ENCODE measurements around the gene HPS6.
"Not testable (repeated sequence)": the region's sequence is repeated elsewhere in the genome, so short reads cannot be mapped to it uniquely, and the experiment has no call there.

The HPS6 gene

DNA sequence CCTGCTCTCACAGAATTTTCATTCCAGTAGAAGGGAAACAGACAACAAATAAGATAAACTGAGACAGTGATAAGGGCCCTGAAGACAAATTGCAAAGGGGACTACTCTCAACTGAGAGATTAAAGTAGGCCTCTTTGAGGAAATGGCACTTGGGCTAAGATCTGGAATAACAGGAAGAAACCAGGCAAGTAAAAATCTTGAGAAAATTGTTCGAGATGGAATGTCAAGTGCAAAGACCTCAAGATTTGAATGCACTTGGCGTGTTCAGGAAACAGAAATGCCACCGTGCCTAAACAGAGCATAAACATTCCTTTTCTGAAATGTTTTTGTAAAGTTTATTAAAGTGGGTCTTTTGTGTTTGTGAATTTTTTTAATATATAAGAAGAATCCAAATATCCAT is 19.9 kb upstream of the HPS6 start:
- H3K27me3 ChIP-seq (replicated peaks; ENCODE audit: control insufficient read depth, insufficient read depth, low read length, poor library complexity, severe bottlenecking): no peaks in the 10 kb centered on the region
- H3K9me3 ChIP-seq (ENCODE audit: control insufficient read depth, low read length): no peaks in the 10 kb centered on the region
- no peaks in the 10 kb centered on the region for H3K36me3 ChIP-seq (ENCODE audit: control insufficient read depth, insufficient read depth, low read length)
- no peak for DNase-seq
- H3K4me1 ChIP-seq (ENCODE audit: control insufficient read depth, insufficient read depth, low read length, poor library complexity, severe bottlenecking): no peaks in the 10 kb centered on the region
- H3K4me3 ChIP-seq (ENCODE audit: insufficient read depth, low read depth, low read length, poor library complexity, severe bottlenecking): no peak overlapping the region
- H3K27ac ChIP-seq (ENCODE audit: insufficient read depth, low read length, poor library complexity, severe bottlenecking): no peak overlapping the region

DNA sequence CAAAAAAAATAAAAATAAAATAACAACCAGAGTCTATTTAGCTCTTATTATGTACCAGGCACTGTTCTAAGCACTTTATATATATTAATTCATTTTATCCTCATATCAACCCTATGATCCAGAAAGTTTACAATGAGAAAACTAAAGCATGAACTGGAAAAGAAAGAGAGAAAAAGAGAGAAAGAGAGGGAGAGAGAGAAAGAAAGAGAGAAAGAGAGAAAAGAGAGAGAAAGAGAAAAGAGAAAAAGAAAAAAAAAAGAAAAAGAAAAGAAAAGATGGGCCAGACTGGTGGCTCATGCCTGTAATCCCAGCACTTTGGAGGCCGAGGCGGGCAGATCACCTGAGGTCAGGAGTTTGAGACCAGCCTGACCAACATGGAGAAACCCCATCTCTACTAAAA is 19.1 kb upstream of the HPS6 start:
- H3K9me3 ChIP-seq (ENCODE audit: control insufficient read depth, low read length): no peaks in the 10 kb centered on the region
- H3K36me3 ChIP-seq (ENCODE audit: control insufficient read depth, insufficient read depth, low read length): no peaks in the 10 kb centered on the region

DNA sequence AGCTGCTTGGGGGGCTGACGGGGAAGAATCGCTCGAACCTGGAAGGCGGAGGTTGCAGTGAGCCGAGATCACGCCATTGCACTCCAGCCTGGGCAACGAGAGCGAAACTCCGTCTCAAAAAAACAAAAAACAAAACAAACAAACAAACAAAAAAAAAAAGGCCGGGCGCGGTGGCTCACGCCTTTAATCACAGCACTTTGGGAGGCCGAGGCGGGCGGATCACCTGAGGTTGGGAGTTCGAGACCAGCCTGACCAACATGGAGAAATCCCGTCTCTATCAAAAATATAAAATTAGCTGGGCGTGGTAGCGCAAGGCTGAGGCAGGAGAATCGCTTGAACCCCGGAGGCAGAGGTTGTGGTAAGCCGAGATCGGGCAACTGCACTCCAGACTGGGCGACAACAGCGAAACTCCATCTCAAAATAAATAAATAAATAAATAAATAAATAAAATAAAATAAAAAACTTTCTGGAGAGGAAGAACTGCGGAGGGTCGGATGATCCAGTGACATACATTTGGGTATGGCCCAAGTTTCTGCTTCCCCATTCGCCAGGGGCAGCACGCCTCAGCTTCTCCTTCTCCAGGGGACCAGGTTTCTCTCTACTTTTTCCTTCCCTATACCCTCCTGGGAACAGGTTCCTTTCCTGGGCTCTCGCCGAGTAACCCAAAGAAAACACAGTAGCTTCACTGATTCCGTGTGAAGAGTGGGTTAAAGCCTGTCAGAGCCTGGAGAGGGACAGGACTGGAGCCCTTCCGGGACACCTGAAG is 10.1 kb upstream of the HPS6 start:
- not testable (repeated sequence) for H3K27me3 ChIP-seq (replicated peaks; ENCODE audit: control insufficient read depth, insufficient read depth, low read length, poor library complexity, severe bottlenecking); H3K36me3 ChIP-seq (ENCODE audit: control insufficient read depth, insufficient read depth, low read length); H3K9me3 ChIP-seq (ENCODE audit: control insufficient read depth, low read length); DNase-seq; H3K4me1 ChIP-seq (ENCODE audit: control insufficient read depth, insufficient read depth, low read length, poor library complexity, severe bottlenecking)
- peak overlapping the region; percentile 85 for H3K4me3 ChIP-seq (ENCODE audit: insufficient read depth, low read depth, low read length, poor library complexity, severe bottlenecking)
- peak overlapping the region; percentile 88 for H3K27ac ChIP-seq (ENCODE audit: insufficient read depth, low read length, poor library complexity, severe bottlenecking)

More for the DNA sequence above, 19.1 kb upstream of the HPS6 start:
- Histone ChIP-seq H3K4me3 (ENCODE audit: insufficient read depth, low read depth, low read length, poor library complexity, severe bottlenecking) (no peak overlapping the region), H3K4me1 (ENCODE audit: control insufficient read depth, insufficient read depth, low read length, poor library complexity, severe bottlenecking) (no peaks in the 10 kb centered on the region), H3K27me3 (replicated peaks; ENCODE audit: control insufficient read depth, insufficient read depth, low read length, poor library complexity, severe bottlenecking) (no peaks in the 10 kb centered on the region), H3K27ac (ENCODE audit: insufficient read depth, low read length, poor library complexity, severe bottlenecking) (no peak overlapping the region)
- no peak for DNase-seq

DNA sequence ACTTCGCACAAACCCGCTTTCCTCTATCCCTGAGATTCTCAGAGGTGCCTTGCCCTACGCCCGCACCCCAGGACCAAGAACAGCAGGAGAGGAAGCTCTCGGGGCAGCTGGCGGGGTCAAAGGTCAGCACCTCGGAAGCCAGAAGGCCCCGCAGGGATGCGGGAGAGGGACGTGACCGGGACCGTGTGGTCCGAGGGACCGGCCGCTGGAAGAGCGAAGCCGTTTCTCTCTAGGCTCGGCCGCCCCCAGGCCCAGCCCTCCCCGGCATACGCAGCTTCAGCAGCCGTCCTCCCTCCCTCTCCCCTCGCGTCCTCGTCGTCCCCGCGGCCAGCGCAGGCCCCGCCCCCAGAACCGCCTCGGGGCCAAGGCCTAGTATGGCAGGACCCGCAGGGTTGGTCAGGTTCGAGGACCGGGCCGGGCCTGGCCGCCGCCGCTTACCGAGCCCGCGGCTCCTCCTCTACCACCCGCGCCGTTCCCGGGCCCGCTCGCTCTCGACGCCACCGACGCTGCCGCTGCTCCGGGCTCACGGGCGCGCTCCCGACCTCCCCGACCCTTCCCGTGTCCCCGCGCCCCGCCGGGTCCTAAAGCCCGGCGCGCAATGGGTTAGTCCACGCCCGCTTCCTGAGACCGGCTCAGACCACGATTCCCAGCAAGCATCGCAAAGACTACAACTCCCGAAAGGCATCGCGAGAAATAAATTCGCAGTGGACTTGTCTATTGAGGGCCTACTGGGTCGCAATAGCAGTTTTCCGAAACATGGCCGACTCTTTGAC is 9.3 kb upstream of the HPS6 start, which contains the start of gene ARMH3:
TSS of gene ARMH3 (minus strand) at position 527 of the 773 bp plus-strand sequence. CDS start 16,059 bp downstream, outside the sequence.
- peak; percentile 71 to 79 (median 79) for DNase-seq
- Histone ChIP-seq H3K9me3 (ENCODE audit: control insufficient read depth, low read length) (no peaks in the 10 kb centered on the region), H3K27me3 (replicated peaks; ENCODE audit: control insufficient read depth, insufficient read depth, low read length, poor library complexity, severe bottlenecking) (no peaks in the 10 kb centered on the region), H3K36me3 (ENCODE audit: control insufficient read depth, insufficient read depth, low read length) (no peaks in the 10 kb centered on the region), H3K4me3 (ENCODE audit: insufficient read depth, low read depth, low read length, poor library complexity, severe bottlenecking) (peak within 1 kb of the TSS; percentile 85), H3K27ac (ENCODE audit: insufficient read depth, low read length, poor library complexity, severe bottlenecking) (peak within 1 kb of the TSS; percentile 88), H3K4me1 (ENCODE audit: control insufficient read depth, insufficient read depth, low read length, poor library complexity, severe bottlenecking) (peaks cover 5% of the 10 kb centered on the region)

DNA sequence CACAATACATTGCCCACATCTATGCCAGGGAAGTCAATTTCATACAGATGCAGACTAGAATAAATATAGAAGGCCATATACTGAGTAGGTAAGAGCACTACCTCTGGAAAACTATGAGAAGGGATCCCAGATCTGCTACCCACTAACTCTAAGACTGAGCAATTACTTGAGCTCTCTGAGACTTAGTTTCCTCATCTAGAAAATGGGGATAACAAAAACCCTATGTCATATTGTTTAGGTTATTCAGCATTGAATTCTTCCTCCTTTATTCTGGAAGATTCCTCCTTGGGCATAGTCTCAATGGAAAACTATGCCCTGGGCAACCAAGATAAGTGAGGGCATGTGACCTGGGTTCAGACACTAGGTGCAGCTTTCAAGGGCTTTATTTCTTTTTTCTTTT is 5.2 kb upstream of the HPS6 start:
- H3K36me3 ChIP-seq (ENCODE audit: control insufficient read depth, insufficient read depth, low read length): no peaks in the 10 kb centered on the region
- no peak overlapping the region for H3K4me3 ChIP-seq (ENCODE audit: insufficient read depth, low read depth, low read length, poor library complexity, severe bottlenecking)
- no peaks in the 10 kb centered on the region for H3K9me3 ChIP-seq (ENCODE audit: control insufficient read depth, low read length)
- DNase-seq: no peak
- H3K27me3 ChIP-seq (replicated peaks; ENCODE audit: control insufficient read depth, insufficient read depth, low read length, poor library complexity, severe bottlenecking): no peaks in the 10 kb centered on the region
- peaks cover 11% of the 10 kb centered on the region for H3K4me1 ChIP-seq (ENCODE audit: control insufficient read depth, insufficient read depth, low read length, poor library complexity, severe bottlenecking)
- no peak overlapping the region for H3K27ac ChIP-seq (ENCODE audit: insufficient read depth, low read length, poor library complexity, severe bottlenecking)

DNA sequence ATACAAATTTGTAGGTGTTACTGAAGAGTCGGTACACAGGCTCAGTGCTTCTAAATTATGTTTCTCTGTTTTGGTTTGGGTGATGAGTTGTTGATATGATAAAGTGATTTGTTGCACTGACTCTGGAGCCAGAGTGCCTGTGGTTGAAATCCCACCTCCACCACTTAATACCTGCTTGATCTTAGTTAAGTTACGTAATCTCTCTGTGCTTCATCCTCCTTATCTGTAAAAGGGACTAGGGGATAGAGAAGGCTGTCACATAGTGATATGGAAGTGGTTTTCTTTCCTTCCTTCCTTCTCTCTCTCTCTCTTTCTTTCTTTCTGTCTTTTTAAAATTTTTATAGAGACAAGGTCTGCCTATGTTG is 664 bp upstream of the HPS6 start:
- DNase-seq: no peak
- H3K27me3 ChIP-seq (replicated peaks; ENCODE audit: control insufficient read depth, insufficient read depth, low read length, poor library complexity, severe bottlenecking): no peaks in the 10 kb centered on the region
- H3K4me3 ChIP-seq (ENCODE audit: insufficient read depth, low read depth, low read length, poor library complexity, severe bottlenecking): peak overlapping the region; percentile 94
- H3K9me3 ChIP-seq (ENCODE audit: control insufficient read depth, low read length): no peaks in the 10 kb centered on the region
- peaks cover 13% of the 10 kb centered on the region for H3K36me3 ChIP-seq (ENCODE audit: control insufficient read depth, insufficient read depth, low read length)
- peaks cover 20% of the 10 kb centered on the region for H3K4me1 ChIP-seq (ENCODE audit: control insufficient read depth, insufficient read depth, low read length, poor library complexity, severe bottlenecking)
- H3K27ac ChIP-seq (ENCODE audit: insufficient read depth, low read length, poor library complexity, severe bottlenecking): peak overlapping the region; percentile 84

DNA sequence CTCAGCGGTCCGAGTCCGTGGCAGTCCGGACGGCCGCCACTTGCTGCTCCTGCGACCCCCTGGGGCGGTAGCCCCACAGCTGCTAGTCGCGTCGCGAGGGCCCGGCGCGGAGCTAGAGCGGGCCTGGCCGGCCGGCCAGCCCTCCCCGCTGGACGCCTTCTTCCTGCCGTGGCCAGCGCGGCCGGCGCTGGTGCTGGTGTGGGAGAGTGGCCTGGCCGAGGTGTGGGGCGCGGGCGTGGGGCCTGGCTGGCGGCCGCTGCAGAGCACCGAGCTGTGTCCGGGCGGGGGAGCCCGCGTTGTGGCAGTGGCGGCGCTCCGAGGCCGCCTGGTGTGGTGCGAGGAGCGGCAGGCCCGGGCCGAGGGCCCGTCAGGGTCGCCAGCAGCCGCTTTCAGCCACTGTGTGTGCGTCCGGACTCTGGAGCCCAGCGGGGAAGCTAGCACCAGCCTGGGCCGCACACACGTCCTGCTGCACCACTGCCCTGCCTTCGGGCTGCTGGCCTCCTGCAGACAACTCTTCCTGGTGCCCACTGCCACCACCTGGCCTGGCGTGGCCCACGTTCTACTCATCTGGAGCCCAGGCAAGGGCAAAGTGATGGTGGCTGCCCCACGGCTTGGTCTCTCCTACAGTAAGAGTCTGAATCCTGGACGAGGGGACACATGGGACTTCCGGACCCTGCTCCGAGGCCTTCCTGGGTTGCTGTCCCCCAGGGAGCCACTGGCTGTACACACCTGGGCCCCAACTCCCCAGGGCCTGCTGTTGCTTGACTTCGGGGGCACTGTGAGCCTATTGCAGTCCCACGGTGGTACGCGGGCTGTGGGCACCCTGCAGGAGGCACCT is 631 bp downstream of the HPS6 start:
- no peaks in the 10 kb centered on the region for H3K27me3 ChIP-seq (replicated peaks; ENCODE audit: control insufficient read depth, insufficient read depth, low read length, poor library complexity, severe bottlenecking)
- H3K4me3 ChIP-seq (ENCODE audit: insufficient read depth, low read depth, low read length, poor library complexity, severe bottlenecking): peak overlapping the region; percentile 94
- no peak for DNase-seq
- H3K36me3 ChIP-seq (ENCODE audit: control insufficient read depth, insufficient read depth, low read length): peaks cover 13% of the 10 kb centered on the region
- H3K4me1 ChIP-seq (ENCODE audit: control insufficient read depth, insufficient read depth, low read length, poor library complexity, severe bottlenecking): peaks cover 20% of the 10 kb centered on the region
- H3K9me3 ChIP-seq (ENCODE audit: control insufficient read depth, low read length): no peaks in the 10 kb centered on the region
- H3K27ac ChIP-seq (ENCODE audit: insufficient read depth, low read length, poor library complexity, severe bottlenecking): peak overlapping the region; percentile 84

DNA sequence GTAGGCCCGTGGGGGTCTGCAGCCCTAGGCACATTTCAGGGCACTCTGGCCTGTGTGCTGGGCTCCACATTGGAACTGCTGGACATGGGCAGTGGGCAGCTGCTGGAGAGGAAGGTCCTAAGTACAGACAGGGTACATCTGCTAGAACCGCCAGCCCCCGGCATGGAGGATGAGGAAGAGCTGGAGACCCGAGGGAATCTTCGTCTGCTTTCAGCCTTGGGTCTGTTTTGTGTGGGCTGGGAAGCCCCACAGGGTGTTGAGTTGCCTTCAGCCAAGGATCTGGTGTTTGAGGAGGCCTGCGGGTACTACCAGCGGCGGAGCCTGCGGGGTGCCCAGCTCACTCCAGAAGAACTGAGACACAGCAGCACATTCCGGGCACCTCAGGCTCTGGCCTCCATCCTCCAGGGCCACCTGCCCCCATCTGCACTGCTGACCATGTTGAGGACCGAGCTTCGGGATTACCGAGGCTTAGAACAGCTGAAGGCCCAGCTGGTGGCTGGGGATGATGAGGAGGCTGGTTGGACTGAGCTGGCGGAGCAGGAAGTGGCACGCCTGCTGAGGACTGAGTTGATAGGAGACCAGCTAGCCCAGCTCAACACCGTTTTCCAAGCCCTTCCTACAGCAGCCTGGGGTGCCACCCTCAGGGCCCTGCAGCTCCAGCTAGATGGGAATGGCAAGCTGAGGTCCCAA is 1.4 kb downstream of the HPS6 start:
- Histone ChIP-seq H3K9me3 (ENCODE audit: control insufficient read depth, low read length) (no peaks in the 10 kb centered on the region), H3K36me3 (ENCODE audit: control insufficient read depth, insufficient read depth, low read length) (peaks cover 13% of the 10 kb centered on the region), H3K4me3 (ENCODE audit: insufficient read depth, low read depth, low read length, poor library complexity, severe bottlenecking) (peak overlapping the region; percentile 94), H3K4me1 (ENCODE audit: control insufficient read depth, insufficient read depth, low read length, poor library complexity, severe bottlenecking) (peaks cover 20% of the 10 kb centered on the region), H3K27me3 (replicated peaks; ENCODE audit: control insufficient read depth, insufficient read depth, low read length, poor library complexity, severe bottlenecking) (no peaks in the 10 kb centered on the region), H3K27ac (ENCODE audit: insufficient read depth, low read length, poor library complexity, severe bottlenecking) (peak overlapping the region; percentile 84)
- DNase-seq: no peak

DNA sequence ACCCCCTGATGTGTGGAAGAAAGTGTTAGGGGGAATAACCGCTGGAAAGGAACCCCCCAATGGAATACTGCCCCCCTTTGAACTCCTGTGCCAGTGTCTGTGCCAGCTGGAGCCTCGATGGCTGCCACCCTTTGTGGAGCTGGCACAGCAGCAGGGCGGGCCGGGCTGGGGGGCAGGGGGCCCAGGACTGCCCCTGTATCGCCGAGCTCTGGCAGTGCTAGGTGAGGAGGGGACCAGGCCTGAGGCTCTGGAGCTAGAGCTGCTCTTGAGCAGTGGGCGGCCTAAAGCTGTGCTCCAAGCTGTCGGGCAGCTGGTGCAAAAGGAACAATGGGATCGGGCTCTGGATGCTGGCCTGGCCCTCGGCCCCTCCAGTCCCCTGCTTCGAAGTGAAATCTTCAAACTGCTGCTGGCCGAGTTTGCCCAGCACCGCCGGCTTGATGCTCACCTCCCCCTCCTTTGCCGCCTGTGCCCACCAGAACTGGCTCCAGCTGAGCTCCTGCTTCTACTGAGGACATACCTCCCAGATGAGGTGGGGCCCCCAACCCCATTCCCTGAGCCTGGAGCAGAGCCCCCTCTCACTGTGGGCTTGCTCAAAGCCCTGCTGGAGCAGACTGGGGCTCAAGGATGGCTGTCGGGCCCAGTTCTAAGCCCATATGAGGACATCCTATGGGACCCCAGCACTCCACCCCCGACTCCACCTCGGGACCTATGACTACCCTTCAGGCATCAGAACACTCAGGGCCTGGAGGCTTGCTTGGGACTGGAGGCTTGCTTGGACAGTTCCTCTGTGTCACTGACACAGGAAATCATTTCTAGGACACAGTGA is 2.2 kb downstream of the HPS6 start:
- Histone ChIP-seq H3K27me3 (replicated peaks; ENCODE audit: control insufficient read depth, insufficient read depth, low read length, poor library complexity, severe bottlenecking) (no peaks in the 10 kb centered on the region), H3K36me3 (ENCODE audit: control insufficient read depth, insufficient read depth, low read length) (peaks cover 13% of the 10 kb centered on the region), H3K4me1 (ENCODE audit: control insufficient read depth, insufficient read depth, low read length, poor library complexity, severe bottlenecking) (peaks cover 20% of the 10 kb centered on the region), H3K4me3 (ENCODE audit: insufficient read depth, low read depth, low read length, poor library complexity, severe bottlenecking) (no peak overlapping the region), H3K27ac (ENCODE audit: insufficient read depth, low read length, poor library complexity, severe bottlenecking) (no peak overlapping the region), H3K9me3 (ENCODE audit: control insufficient read depth, low read length) (no peaks in the 10 kb centered on the region)
- DNase-seq: no peak
